GM12873 (cell line): ENCODE measurements around the gene NUDT4.

Source experiments
- TF ChIP-seq, protein P1 (sequence below): IDR thresholded peaks from 2 replicates; pipeline ENCODE4 v1.5.1; 2012; ENCODE audit warnings: low read depth, mild to moderate bottlenecking, moderate library complexity, low read length, control low read depth; ENCODE audit not compliant: insufficient read depth; ENCODE audit errors: missing control alignments

The NUDT4 gene

GRCh38 chr12:93448796-93449195 lies 71.1 kb downstream of the NUDT4 start:
- TF ChIP-seq, protein P1, sequence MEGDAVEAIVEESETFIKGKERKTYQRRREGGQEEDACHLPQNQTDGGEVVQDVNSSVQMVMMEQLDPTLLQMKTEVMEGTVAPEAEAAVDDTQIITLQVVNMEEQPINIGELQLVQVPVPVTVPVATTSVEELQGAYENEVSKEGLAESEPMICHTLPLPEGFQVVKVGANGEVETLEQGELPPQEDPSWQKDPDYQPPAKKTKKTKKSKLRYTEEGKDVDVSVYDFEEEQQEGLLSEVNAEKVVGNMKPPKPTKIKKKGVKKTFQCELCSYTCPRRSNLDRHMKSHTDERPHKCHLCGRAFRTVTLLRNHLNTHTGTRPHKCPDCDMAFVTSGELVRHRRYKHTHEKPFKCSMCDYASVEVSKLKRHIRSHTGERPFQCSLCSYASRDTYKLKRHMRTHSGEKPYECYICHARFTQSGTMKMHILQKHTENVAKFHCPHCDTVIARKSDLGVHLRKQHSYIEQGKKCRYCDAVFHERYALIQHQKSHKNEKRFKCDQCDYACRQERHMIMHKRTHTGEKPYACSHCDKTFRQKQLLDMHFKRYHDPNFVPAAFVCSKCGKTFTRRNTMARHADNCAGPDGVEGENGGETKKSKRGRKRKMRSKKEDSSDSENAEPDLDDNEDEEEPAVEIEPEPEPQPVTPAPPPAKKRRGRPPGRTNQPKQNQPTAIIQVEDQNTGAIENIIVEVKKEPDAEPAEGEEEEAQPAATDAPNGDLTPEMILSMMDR: no peak

GRCh38 chr12:93449277-93449676 lies 71.6 kb downstream of the NUDT4 start:
- TF ChIP-seq, protein P1: no peak

GRCh38 chr12:93451423-93452158 lies 73.9 kb downstream of the NUDT4 start:
- TF ChIP-seq, protein P1: no peak

- TF ChIP-seq, protein P1: no peak
These were observed 75.9 kb downstream of the NUDT4 start for GRCh38 chr12:93453633-93454032.

DNA sequence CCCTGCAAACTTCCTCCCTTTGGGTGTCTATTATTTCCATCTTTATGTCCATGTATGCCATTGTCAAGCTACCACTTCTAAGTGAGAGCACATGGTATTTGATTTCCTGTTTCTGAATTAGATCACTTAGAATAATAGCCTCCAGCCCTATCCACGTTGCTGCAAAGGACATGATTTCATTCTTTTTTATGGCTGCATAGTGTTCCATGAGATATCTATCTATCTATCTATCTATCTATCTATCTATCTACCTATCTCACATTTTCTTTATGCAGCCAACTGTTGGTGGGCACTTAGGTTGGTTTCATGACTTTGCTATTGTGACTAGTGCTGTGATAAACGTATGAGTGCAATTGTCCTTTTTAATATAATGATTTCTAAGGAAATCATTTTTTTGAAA lies 78.4 kb downstream of the NUDT4 start:
- TF ChIP-seq, protein P1: no peak
